ENCODE results near the gene CTSW.

DNA sequence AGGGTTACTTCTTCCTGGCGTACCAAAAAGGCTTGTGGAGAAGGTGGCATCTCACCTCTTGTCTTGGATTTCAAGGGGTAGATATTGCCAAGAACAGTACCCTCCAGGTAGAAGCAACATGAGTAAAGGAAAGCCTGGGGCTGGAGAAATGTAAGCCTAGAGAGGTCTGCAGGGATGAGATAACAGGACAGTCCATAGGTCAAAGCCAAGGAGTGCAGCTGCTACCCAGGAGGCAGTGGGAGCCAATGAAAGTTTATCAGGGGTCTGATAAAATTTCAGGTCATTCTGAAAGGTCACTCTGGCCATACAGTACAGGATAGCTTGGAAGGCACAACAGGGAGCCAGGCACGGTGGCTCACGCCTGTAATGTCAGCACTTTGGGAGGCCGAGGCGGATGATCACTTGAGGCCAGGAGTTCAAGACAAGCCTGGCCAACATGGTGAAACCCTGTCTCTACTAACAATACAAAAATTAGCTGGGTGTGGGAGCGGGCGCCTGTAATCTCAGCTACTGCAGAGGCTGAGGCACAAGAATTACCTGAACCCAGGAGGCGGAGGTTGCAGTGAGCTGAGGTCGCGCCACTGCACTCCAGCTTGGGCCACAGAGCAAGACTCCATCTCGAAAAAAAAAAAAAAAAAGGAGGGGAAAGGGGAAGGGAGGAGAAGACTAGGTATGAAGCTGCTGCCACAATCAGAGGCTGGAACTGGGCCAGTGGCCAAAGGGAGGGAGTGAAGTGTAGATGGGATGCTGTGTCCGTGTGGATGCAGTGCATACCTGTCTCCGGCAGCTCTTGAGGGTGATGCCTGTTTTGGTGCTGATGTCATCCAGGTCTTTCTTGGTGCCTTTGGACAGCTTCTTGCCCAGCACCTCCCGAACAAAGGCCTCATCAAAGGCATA, 7.4 kb downstream of the CTSW start:
- TF ChIP-seq, protein P1, sequence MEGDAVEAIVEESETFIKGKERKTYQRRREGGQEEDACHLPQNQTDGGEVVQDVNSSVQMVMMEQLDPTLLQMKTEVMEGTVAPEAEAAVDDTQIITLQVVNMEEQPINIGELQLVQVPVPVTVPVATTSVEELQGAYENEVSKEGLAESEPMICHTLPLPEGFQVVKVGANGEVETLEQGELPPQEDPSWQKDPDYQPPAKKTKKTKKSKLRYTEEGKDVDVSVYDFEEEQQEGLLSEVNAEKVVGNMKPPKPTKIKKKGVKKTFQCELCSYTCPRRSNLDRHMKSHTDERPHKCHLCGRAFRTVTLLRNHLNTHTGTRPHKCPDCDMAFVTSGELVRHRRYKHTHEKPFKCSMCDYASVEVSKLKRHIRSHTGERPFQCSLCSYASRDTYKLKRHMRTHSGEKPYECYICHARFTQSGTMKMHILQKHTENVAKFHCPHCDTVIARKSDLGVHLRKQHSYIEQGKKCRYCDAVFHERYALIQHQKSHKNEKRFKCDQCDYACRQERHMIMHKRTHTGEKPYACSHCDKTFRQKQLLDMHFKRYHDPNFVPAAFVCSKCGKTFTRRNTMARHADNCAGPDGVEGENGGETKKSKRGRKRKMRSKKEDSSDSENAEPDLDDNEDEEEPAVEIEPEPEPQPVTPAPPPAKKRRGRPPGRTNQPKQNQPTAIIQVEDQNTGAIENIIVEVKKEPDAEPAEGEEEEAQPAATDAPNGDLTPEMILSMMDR (IDR thresholded peaks at IDR 0.05): no peak
- no peak for TF ChIP-seq EP300 (IDR thresholded peaks at IDR 0.05)

Measured in suprapubic skin (tissue), 3 donors.